HepG2 (cell line): ENCODE results near the gene CSK.

Experiments
- CBX1 ChIP-seq: IDR thresholded peaks from one replicate; pipeline ENCODE4 v1.6.1; 2016; ENCODE audit warnings: antibody characterized with exemption, low read depth
- ETV6 ChIP-seq: sonication (generic); formaldehyde crosslinking; conservative IDR thresholded peaks from 2 replicates; pipeline ENCODE4 v1.4.0; 2020; ENCODE audit warnings: missing genetic modification reagents
- NFYB ChIP-seq: sonication (generic); formaldehyde crosslinking; IDR thresholded peaks from 2 replicates; pipeline ENCODE4 v1.4.0; 2020; ENCODE audit warnings: missing genetic modification reagents
- SIN3A ChIP-seq: IDR thresholded peaks from 2 replicates; pipeline ENCODE4 v1.6.1; 2011; ENCODE audit warnings: low read depth, mild to moderate bottlenecking, control low read depth, low read length, borderline replicate concordance
- ZNF337 ChIP-seq: sonication (generic); formaldehyde crosslinking; IDR thresholded peaks from 2 replicates; pipeline ENCODE4 v1.5.1; 2020; ENCODE audit warnings: missing genetic modification reagents, low read depth, mild to moderate bottlenecking, borderline replicate concordance
- ZNF563 ChIP-seq: sonication (generic); formaldehyde crosslinking; IDR thresholded peaks from 2 replicates; pipeline ENCODE4 v1.8.0; 2022; ENCODE audit warnings: mild to moderate bottlenecking, moderate library complexity, missing genetic modification reagents

DNA sequence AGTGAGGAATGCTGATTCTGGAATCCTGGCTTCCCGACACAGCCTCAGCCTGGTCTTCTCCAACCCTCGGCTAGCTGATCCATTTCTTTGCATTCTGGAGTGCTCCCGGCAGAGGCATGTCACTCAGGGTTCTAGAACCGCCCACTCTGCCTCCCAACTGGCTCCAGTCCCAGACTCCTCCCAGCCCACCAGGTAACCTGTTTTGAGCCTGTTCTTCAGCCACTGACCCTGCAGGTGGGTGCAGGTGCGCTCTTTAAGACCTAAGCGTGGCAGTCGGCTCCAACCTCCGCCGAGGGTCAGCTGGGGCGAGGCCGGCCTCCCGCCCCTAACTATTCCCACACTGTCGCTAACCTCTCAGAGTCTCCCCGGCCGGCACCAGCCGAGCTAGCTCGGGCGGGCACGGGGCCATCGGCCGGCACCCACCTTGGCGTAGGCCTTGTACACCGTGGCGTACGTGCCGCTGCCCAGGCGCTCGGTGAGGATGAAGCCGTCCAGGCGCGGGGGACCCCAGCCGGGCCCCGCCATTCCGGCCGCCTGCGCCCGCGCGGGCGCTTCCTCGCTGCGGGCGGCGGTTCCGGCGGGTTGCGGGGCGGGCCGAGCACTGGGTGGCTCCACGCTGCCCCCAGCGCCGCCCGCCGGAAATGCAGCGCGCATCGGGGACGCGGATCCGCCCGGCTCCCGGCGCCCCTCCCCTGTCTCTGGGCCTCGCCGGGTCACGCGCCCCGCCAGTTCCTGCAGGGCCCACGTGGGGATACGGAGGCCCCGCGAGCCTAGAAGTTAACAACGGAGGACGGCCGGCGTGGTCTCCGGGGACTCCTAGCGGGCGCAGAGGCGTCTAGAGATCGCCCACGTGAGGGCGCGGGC, 60.9 kb downstream of the CSK start, which contains the start of gene ULK3:
- TF ChIP-seq SIN3A (peak; percentile 68; the same call in 1 of the 2 replicates), CBX1 (no peak), ZNF563 (CRISPR knock-in tag) (peak; percentile 60; the same call in 1 of the 2 replicates), ZNF337 (CRISPR knock-in tag) (no peak), ETV6 (no peak), NFYB (peak; percentile 55)
